K562 (cell line): ENCODE results near the gene LBH.

Experiments
- HMGN3 ChIP-seq: IDR thresholded peaks from 2 replicates; pipeline ENCODE4 v1.6.1; 2011; ENCODE audit warnings: borderline replicate concordance, low read depth, mild to moderate bottlenecking, mixed read lengths, low read length; ENCODE audit not compliant: insufficient read length; ENCODE audit errors: extremely low read depth
- SIX5 ChIP-seq, 2 experiments: IDR thresholded peaks; 2 replicates each; pipeline ENCODE4 v1.6.1; 2011; ENCODE audit warnings: low read length in 2 of 2, borderline replicate concordance in 1 of 2, low read depth in 1 of 2, mild to moderate bottlenecking in 1 of 2, moderate library complexity in 1 of 2; ENCODE audit not compliant: insufficient read depth in 1 of 2
- TAF1 ChIP-seq: IDR thresholded peaks from 2 replicates; pipeline ENCODE4 v1.6.1; 2011; ENCODE audit warnings: mild to moderate bottlenecking, low read length, moderate library complexity; ENCODE audit not compliant: insufficient read depth, control insufficient read depth, severe bottlenecking; ENCODE audit errors: extremely low read depth
- ZNF347 ChIP-seq: fragments of 450-650 bp; formaldehyde crosslinking; IDR thresholded peaks from 2 replicates; pipeline ENCODE4 v1.4.0; 2020; ENCODE audit warnings: low read depth, mild to moderate bottlenecking, moderate library complexity
- TF ChIP-seq, protein P1 (sequence below): sonication (generic); formaldehyde crosslinking; IDR thresholded peaks from 2 replicates; pipeline ENCODE4 v1.9.0; 2022; ENCODE audit warnings: mild to moderate bottlenecking, missing genetic modification reagents

DNA sequence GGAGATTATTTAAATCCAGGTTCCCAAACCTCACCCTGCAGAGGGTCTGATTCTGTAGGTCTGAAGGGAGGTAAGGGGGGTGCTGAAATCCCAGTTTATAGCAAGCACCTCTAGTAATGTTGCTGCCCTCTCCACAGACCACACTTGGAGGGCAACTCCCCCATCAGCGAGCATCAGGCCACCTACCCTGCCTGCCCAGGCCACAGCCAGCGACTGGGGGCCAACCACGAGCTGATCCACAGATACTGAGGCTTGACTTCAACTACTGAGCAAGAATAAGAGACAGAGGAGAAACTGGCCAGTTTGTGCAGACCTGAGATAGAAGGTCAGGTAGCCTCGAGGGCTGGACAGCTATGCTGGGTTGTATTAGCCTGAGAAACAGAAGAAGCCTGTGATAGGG lies 36.3 kb upstream of the LBH start:
- TF ChIP-seq TAF1 (no peak), ZNF347 (no peak), SIX5 (IDR thresholded peaks at IDR 0.05; ENCODE audit: borderline replicate concordance in 1 of 2, insufficient read depth in 1 of 2, low read depth in 1 of 2, low read length in 2 of 2) (no peak), HMGN3 (no peak)
- TF ChIP-seq, protein P1, sequence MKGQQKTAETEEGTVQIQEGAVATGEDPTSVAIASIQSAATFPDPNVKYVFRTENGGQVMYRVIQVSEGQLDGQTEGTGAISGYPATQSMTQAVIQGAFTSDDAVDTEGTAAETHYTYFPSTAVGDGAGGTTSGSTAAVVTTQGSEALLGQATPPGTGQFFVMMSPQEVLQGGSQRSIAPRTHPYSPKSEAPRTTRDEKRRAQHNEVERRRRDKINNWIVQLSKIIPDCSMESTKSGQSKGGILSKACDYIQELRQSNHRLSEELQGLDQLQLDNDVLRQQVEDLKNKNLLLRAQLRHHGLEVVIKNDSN, result no peak
